Esophagus squamous epithelium (tissue), 4 donors: ENCODE measurements around the gene CAPZA3.

Experiments
- CTCF ChIP-seq, 6 experiments: fragments of 450-650 bp in 4 of 6; fragments of 200-600 bp in 2 of 6; sonication (generic) in 2 of 6; IDR thresholded peaks; one replicate each; pipeline ENCODE4 v1.5.1; 2016 to 2019; ENCODE audit warnings: antibody characterized with exemption in 6 of 6, mild to moderate bottlenecking in 4 of 6, moderate library complexity in 4 of 6
- POLR2A ChIP-seq, 4 donors: fragments of 450-650 bp; IDR thresholded peaks; one replicate each; pipeline ENCODE4 v1.6.1; 2017; ENCODE audit warnings: antibody characterized with exemption in 4 of 4, mild to moderate bottlenecking in 4 of 4, moderate library complexity in 3 of 4

- TF ChIP-seq CTCF (IDR thresholded peaks at IDR 0.05) (no peak), POLR2A (IDR thresholded peaks at IDR 0.05) (no peak)
These were observed 17.4 kb downstream of the CAPZA3 start for GRCh38 chr12:18755341-18755740.
